IMR-90 (cell line): ENCODE results near the gene DNAJA1. TPM values are rescaled to one million over a fixed set of nuclear protein-coding genes. Genes with fewer than 3 reads are reported as not detected.

Source experiments
- ATAC-seq: fragments of 200-7000 bp; cut with Tn5 transposase; 2 replicates; pipeline ENCODE4 v1.9.1; 2020; ENCODE audit warnings: low read depth, mild to moderate bottlenecking, moderate library complexity
- BruUV-seq: library from RNA; stranded (reverse); fragments of 400-500 nt; replicated peaks from 2 replicates; lab custom pipeline; 2021; lab: Mats Ljungman, UMichigan
- CTCF ChIA-PET: fragments of 300-600 bp; formaldehyde crosslinking; extraction: SDS; loops from one replicate; lab custom pipeline; 2021; ENCODE audit warnings: antibody characterized with exemption; lab: Yijun Ruan, JAX
- POLR2A ChIA-PET: fragments of 300-600 bp; sonication (Branson Sonifier 250); formaldehyde crosslinking; loops from one replicate; lab custom pipeline; 2022; ENCODE audit warnings: antibody characterized with exemption; ENCODE audit not compliant: unreplicated experiment; lab: Charles Lee
- DNase-seq: peaks from one replicate; pipeline ENCODE4 v3.0.0; 2013
- H2AFZ ChIP-seq: replicated peaks from 2 replicates; pipeline ENCODE3; 2013; ENCODE audit warnings: low read length, mild to moderate bottlenecking; ENCODE audit not compliant: poor library complexity
- H2AK5ac ChIP-seq: 2 replicates; pipeline ENCODE4 v1.6.1; 2013; ENCODE audit warnings: low read depth, low read length, inconsistent platforms
- H2AK9ac ChIP-seq: replicated peaks from 2 replicates; pipeline ENCODE3; 2013; ENCODE audit warnings: mild to moderate bottlenecking, low read depth, low read length, moderate library complexity; ENCODE audit not compliant: poor library complexity
- H2BK120ac ChIP-seq: 2 replicates; pipeline ENCODE4 v1.6.1; 2013; ENCODE audit warnings: low read depth, low read length, inconsistent platforms
- H2BK15ac ChIP-seq: 3 replicates; pipeline ENCODE4 v1.6.1; 2013; ENCODE audit warnings: low read depth, low read length, inconsistent platforms
- H2BK20ac ChIP-seq: 2 replicates; pipeline ENCODE4 v1.6.1; 2013; ENCODE audit warnings: low read depth, mild to moderate bottlenecking, inconsistent platforms, low read length, moderate library complexity
- H2BK5ac ChIP-seq: 2 replicates; pipeline ENCODE4 v1.6.1; 2013; ENCODE audit warnings: mild to moderate bottlenecking, low read depth, low read length, inconsistent platforms; ENCODE audit not compliant: poor library complexity, severe bottlenecking
- H3K14ac ChIP-seq: replicated peaks from 2 replicates; pipeline ENCODE4 v1.6.1; 2013; ENCODE audit warnings: low read depth, low read length, inconsistent platforms
- H3K18ac ChIP-seq: 2 replicates; pipeline ENCODE4 v1.6.1; 2013; ENCODE audit warnings: low read depth, low read length, control low read depth
- H3K23ac ChIP-seq: 2 replicates; pipeline ENCODE4 v1.6.1; 2013; ENCODE audit warnings: low read depth, low read length, inconsistent platforms
- H3K27ac ChIP-seq: 2 replicates; pipeline ENCODE4 v1.5.1; 2013; ENCODE audit warnings: mild to moderate bottlenecking, control low read depth, low read length; ENCODE audit not compliant: insufficient read depth
- H3K27me3 ChIP-seq: 2 replicates; pipeline ENCODE4 v1.6.1; 2013; ENCODE audit warnings: low read length; ENCODE audit not compliant: control insufficient read depth, insufficient read depth
- H3K36me3 ChIP-seq: 2 replicates; pipeline ENCODE4 v1.6.1; 2013; ENCODE audit warnings: low read length, mixed read lengths; ENCODE audit not compliant: control insufficient read depth, insufficient read depth
- H3K4ac ChIP-seq: 2 replicates; pipeline ENCODE4 v1.6.1; 2013; ENCODE audit warnings: low read depth, low read length, inconsistent platforms
- H3K4me1 ChIP-seq: 2 replicates; pipeline ENCODE4 v1.6.1; 2013; ENCODE audit warnings: low read length, mixed read lengths; ENCODE audit not compliant: control insufficient read depth, insufficient read depth
- H3K4me2 ChIP-seq: 2 replicates; pipeline ENCODE4 v1.6.1; 2013; ENCODE audit warnings: low read depth, mild to moderate bottlenecking, control low read depth, low read length, moderate library complexity
- H3K4me3 ChIP-seq: 2 replicates; pipeline ENCODE4 v1.5.1; 2013; ENCODE audit warnings: low read depth, mild to moderate bottlenecking, control low read depth, low read length, moderate library complexity; ENCODE audit not compliant: insufficient read depth
- H3K56ac ChIP-seq: 2 replicates; pipeline ENCODE4 v1.6.1; 2013; ENCODE audit warnings: low read length, inconsistent platforms; ENCODE audit not compliant: insufficient read depth; ENCODE audit errors: extremely low read depth
- H3K79me1 ChIP-seq, 2 experiments: 2 replicates each; pipeline ENCODE4 v1.6.1; 2013; ENCODE audit warnings: low read length in 2 of 2, inconsistent platforms in 1 of 2, low read depth in 1 of 2
- H3K9ac ChIP-seq: 2 replicates; pipeline ENCODE4 v1.6.1; 2013; ENCODE audit warnings: low read depth, low read length, control low read depth
- H3K9me1 ChIP-seq: 2 replicates; pipeline ENCODE4 v1.6.1; 2013; ENCODE audit warnings: low read length, inconsistent platforms; ENCODE audit not compliant: insufficient read depth
- H3K9me3 ChIP-seq: 2 replicates; pipeline ENCODE4 v1.6.1; 2013; ENCODE audit warnings: low read length; ENCODE audit not compliant: control insufficient read depth, insufficient read depth
- H4K20me1 ChIP-seq: 2 replicates; pipeline ENCODE4 v1.6.1; 2013; ENCODE audit warnings: low read length, inconsistent platforms; ENCODE audit not compliant: insufficient read depth
- H4K5ac ChIP-seq: 2 replicates; pipeline ENCODE4 v1.6.1; 2013; ENCODE audit warnings: mild to moderate bottlenecking, low read depth, low read length, control low read depth
- H4K8ac ChIP-seq, 2 experiments: 2 replicates each; pipeline ENCODE4 v1.6.1; 2013; ENCODE audit warnings: low read depth in 2 of 2, low read length in 2 of 2, control low read depth in 1 of 2, inconsistent platforms in 1 of 2
- H4K91ac ChIP-seq: 2 replicates; pipeline ENCODE4 v1.6.1; 2013; ENCODE audit warnings: low read depth, low read length, inconsistent platforms; ENCODE audit not compliant: insufficient read depth
- BHLHE40 ChIP-seq: fragments of 150-350 bp; IDR thresholded peaks from 2 replicates; pipeline ENCODE4 v1.6.1; 2016; ENCODE audit warnings: mild to moderate bottlenecking, low read depth, low read length
- CEBPB ChIP-seq: IDR thresholded peaks from 2 replicates; pipeline ENCODE4 v1.6.1; 2012; ENCODE audit warnings: low read depth, low read length, improper control_type of control experiment
- CHD1 ChIP-seq: IDR thresholded peaks from 2 replicates; pipeline ENCODE4 v1.6.1; 2012; ENCODE audit warnings: low read depth, low read length, improper control_type of control experiment
- FOS ChIP-seq: fragments of 150-350 bp; IDR thresholded peaks from 2 replicates; pipeline ENCODE4 v1.6.1; 2016; ENCODE audit warnings: low read depth, low read length
- MAFK ChIP-seq: IDR thresholded peaks from 2 replicates; pipeline ENCODE4 v1.6.1; 2012; ENCODE audit warnings: low read depth, low read length, improper control_type of control experiment
- MAZ ChIP-seq: IDR thresholded peaks from 2 replicates; pipeline ENCODE4 v1.6.1; 2012; ENCODE audit warnings: low read depth, mild to moderate bottlenecking, low read length, improper control_type of control experiment, moderate library complexity, borderline replicate concordance
- MXI1 ChIP-seq: IDR thresholded peaks from 2 replicates; pipeline ENCODE4 v1.6.1; 2012; ENCODE audit warnings: low read depth, mild to moderate bottlenecking, low read length, moderate library complexity, borderline replicate concordance
- NFE2L2 ChIP-seq: fragments of 150-350 bp; IDR thresholded peaks from 2 replicates; pipeline ENCODE4 v1.6.1; 2016; ENCODE audit warnings: low read depth, mild to moderate bottlenecking, low read length
- POLR2A ChIP-seq: IDR thresholded peaks from 2 replicates; pipeline ENCODE4 v1.6.1; 2012; ENCODE audit warnings: mild to moderate bottlenecking, low read depth, low read length
- RAD21 ChIP-seq: IDR thresholded peaks from 2 replicates; pipeline ENCODE4 v1.6.1; 2012; ENCODE audit warnings: low read length, improper control_type of control experiment
- RCOR1 ChIP-seq: IDR thresholded peaks from 2 replicates; pipeline ENCODE4 v1.6.1; 2012; ENCODE audit warnings: mild to moderate bottlenecking, low read length, improper control_type of control experiment; ENCODE audit not compliant: insufficient replicate concordance
- RFX5 ChIP-seq: IDR thresholded peaks from 2 replicates; pipeline ENCODE4 v1.8.0; 2012; ENCODE audit warnings: low read depth, mild to moderate bottlenecking, low read length, moderate library complexity
- SMC3 ChIP-seq: fragments of 150-350 bp; IDR thresholded peaks from 2 replicates; pipeline ENCODE4 v1.6.1; 2016; ENCODE audit warnings: low read depth, mild to moderate bottlenecking, antibody characterized with exemption, low read length, moderate library complexity
- WGBS, 2 experiments: methylation state at CpG; one replicate each; pipeline versions ENCODE4 v1.1.5 to v1.1.7; 2013; ENCODE audit warnings: missing lambda C conversion rate in 2 of 2; ENCODE audit not compliant: insufficient read length in 1 of 2; ENCODE audit errors: extremely low coverage in 2 of 2; 5-methylcytosine and 5-hydroxymethylcytosine counted together
- dilution Hi-C: fragments of 300-500 bp; cut with HindIII; formaldehyde crosslinking; loops from one replicate; pipeline ENCODE4 v1.14.3; 2018; ENCODE audit warnings: low sequenced_read_pairs; ENCODE audit not compliant: unreplicated experiment
- in situ Hi-C: fragments of 300-500 bp; cut with MboI; formaldehyde crosslinking; loops from 3 replicates; pipeline ENCODE4 v1.14.3; 2019; ENCODE audit warnings: low sequenced_read_pairs, inconsistent platforms, mixed read lengths
- intact Hi-C: fragments of 100-400 bp; cut with micrococcal nuclease; formaldehyde crosslinking; loops from 2 replicates; pipeline ENCODE4 v1.10.0; 2022
- polyA plus RNA-seq, 3 experiments: library from polyadenylated mRNA; depleted of rRNA; stranded (reverse); fragments of >200 nt; gene quantifications; 2 replicates each; pipeline ENCODE4 v1.2.3, GENCODE V29; 2012; ENCODE audit warnings: low replicate concordance in 1 of 3
- total RNA-seq: library from RNA; depleted of rRNA; stranded (reverse); fragments of >200 nt; gene quantifications from 2 replicates; pipeline ENCODE4 v1.2.3, GENCODE V29; 2012
- TF ChIP-seq, protein P1 (sequence below): fragments of 150-350 bp; IDR thresholded peaks from 2 replicates; pipeline ENCODE4 v1.6.1; 2016; ENCODE audit warnings: low read depth, mild to moderate bottlenecking, low read length, moderate library complexity, borderline replicate concordance
- TF ChIP-seq, protein P2 (sequence below): fragments of 150-350 bp; IDR thresholded peaks from 2 replicates; pipeline ENCODE4 v1.6.1; 2017; ENCODE audit warnings: mild to moderate bottlenecking, antibody characterized with exemption, low read length, low read depth
- TF ChIP-seq, protein P3 (sequence below): conservative IDR thresholded peaks from 2 replicates; pipeline ENCODE4 v1.5.1; 2012; ENCODE audit warnings: mild to moderate bottlenecking, low read depth, low read length, improper control_type of control experiment

DNAJA1 gene
- total and polyA plus RNA-seq, 2 of the 4 experiments (the other 2 are of a cell fraction): 59.5 to 118 TPM

DNA sequence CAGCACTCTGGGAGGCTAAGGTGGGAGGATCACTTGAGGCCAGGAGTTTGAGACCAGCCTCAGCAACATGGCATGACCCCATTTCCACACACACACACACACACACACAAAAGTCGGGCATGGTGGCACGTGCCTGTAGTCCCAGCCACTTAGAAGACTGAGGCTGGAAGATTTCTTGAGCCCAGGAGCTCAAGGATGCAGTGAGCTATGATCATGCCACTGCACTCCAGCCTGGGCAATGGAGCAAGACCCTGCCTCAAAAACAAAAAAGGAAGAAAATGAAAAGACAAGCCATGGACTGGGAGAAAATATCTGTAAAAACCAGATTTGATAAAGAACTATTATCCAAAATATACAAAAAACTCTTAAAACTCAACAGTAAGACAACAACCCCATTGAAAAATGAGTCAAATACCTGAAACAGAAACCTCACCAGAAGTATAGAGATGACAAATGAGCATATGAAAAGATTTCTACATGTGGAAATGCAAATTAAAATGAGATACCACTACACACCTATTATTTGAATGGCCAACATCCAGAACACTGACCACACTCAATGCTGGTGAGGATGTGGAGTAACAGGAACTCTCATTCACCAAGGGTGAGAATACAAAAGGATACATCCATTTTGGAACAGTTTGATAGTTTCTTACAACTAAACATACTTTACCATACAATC is 24.7 kb downstream of the DNAJA1 start:
- Histone ChIP-seq H2BK120ac (no peak overlapping the region), H2AK5ac (no peak overlapping the region), H3K9ac (no peak overlapping the region), H2BK5ac (no peak overlapping the region), H4K20me1 (no peaks in the 10 kb centered on the region; the same call in 1 of the 2 replicates), H4K5ac (no peak overlapping the region), H3K27ac (no peak overlapping the region), H3K4me1 (no peaks in the 10 kb centered on the region), H3K56ac (no peak overlapping the region), H4K8ac (no peak overlapping the region), H3K18ac (no peak overlapping the region), H3K27me3 (no peaks in the 10 kb centered on the region), H2BK20ac (no peak overlapping the region), H3K36me3 (peaks cover 27% of the 10 kb centered on the region), H3K23ac (no peak overlapping the region), H3K9me3 (no peaks in the 10 kb centered on the region), H4K91ac (no peak overlapping the region), H3K4ac (no peak overlapping the region), H2AFZ (no peak overlapping the region), H2AK9ac (no peak overlapping the region), H3K4me3 (no peak overlapping the region), H3K4me2 (no peak overlapping the region), H3K79me1 (peaks cover 11 to 15% of the 10 kb centered on the region in 2 experiments), H3K14ac (no peak overlapping the region), H2BK15ac (no peak overlapping the region), H3K9me1 (no peaks in the 10 kb centered on the region; the same call in 1 of the 2 replicates)
- intact Hi-C loops (no loop called here), dilution Hi-C loops (no loop called here), in situ Hi-C loops (no loop called here)
- ChIA-PET POLR2A (interaction anchor here (0.6 kb wide), 1 partner anchor 24 kb away, joined by 8 read pairs; no protein-coding TSS in a partner anchor), CTCF (no interaction called here)
- TF ChIP-seq, protein P1, sequence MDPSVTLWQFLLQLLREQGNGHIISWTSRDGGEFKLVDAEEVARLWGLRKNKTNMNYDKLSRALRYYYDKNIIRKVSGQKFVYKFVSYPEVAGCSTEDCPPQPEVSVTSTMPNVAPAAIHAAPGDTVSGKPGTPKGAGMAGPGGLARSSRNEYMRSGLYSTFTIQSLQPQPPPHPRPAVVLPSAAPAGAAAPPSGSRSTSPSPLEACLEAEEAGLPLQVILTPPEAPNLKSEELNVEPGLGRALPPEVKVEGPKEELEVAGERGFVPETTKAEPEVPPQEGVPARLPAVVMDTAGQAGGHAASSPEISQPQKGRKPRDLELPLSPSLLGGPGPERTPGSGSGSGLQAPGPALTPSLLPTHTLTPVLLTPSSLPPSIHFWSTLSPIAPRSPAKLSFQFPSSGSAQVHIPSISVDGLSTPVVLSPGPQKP: no peak
- no peak for TF ChIP-seq RCOR1
- TF ChIP-seq, protein P2, sequence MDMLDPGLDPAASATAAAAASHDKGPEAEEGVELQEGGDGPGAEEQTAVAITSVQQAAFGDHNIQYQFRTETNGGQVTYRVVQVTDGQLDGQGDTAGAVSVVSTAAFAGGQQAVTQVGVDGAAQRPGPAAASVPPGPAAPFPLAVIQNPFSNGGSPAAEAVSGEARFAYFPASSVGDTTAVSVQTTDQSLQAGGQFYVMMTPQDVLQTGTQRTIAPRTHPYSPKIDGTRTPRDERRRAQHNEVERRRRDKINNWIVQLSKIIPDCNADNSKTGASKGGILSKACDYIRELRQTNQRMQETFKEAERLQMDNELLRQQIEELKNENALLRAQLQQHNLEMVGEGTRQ: no peak
- no peak for TF ChIP-seq MAFK
- no peak for TF ChIP-seq CEBPB
- TF ChIP-seq RAD21: no peak
- TF ChIP-seq MAZ: no peak
- TF ChIP-seq POLR2A: no peak
- TF ChIP-seq, protein P3, sequence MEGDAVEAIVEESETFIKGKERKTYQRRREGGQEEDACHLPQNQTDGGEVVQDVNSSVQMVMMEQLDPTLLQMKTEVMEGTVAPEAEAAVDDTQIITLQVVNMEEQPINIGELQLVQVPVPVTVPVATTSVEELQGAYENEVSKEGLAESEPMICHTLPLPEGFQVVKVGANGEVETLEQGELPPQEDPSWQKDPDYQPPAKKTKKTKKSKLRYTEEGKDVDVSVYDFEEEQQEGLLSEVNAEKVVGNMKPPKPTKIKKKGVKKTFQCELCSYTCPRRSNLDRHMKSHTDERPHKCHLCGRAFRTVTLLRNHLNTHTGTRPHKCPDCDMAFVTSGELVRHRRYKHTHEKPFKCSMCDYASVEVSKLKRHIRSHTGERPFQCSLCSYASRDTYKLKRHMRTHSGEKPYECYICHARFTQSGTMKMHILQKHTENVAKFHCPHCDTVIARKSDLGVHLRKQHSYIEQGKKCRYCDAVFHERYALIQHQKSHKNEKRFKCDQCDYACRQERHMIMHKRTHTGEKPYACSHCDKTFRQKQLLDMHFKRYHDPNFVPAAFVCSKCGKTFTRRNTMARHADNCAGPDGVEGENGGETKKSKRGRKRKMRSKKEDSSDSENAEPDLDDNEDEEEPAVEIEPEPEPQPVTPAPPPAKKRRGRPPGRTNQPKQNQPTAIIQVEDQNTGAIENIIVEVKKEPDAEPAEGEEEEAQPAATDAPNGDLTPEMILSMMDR: no peak
- no peak for TF ChIP-seq CHD1
- no peak for TF ChIP-seq RFX5
- no peak for TF ChIP-seq BHLHE40
- no peak for TF ChIP-seq NFE2L2
- TF ChIP-seq FOS: no peak
- TF ChIP-seq MXI1: no peak
- no peak for TF ChIP-seq SMC3
- ATAC-seq (no peak), DNase-seq (no peak)
- no TSS peak for BruUV-seq
- WGBS, 2 experiments: no CpG with 5 or more reads among the region's 2 CpGs
